ENCODE measurements around the gene G3BP2.
A peak's percentile ranks its signal among the peaks of the same experiment; 100 is the strongest.
"Not testable (repeated sequence)": the region's sequence is repeated elsewhere in the genome, so short reads cannot be mapped to it uniquely, and the experiment has no call there.

Gene G3BP2

DNA sequence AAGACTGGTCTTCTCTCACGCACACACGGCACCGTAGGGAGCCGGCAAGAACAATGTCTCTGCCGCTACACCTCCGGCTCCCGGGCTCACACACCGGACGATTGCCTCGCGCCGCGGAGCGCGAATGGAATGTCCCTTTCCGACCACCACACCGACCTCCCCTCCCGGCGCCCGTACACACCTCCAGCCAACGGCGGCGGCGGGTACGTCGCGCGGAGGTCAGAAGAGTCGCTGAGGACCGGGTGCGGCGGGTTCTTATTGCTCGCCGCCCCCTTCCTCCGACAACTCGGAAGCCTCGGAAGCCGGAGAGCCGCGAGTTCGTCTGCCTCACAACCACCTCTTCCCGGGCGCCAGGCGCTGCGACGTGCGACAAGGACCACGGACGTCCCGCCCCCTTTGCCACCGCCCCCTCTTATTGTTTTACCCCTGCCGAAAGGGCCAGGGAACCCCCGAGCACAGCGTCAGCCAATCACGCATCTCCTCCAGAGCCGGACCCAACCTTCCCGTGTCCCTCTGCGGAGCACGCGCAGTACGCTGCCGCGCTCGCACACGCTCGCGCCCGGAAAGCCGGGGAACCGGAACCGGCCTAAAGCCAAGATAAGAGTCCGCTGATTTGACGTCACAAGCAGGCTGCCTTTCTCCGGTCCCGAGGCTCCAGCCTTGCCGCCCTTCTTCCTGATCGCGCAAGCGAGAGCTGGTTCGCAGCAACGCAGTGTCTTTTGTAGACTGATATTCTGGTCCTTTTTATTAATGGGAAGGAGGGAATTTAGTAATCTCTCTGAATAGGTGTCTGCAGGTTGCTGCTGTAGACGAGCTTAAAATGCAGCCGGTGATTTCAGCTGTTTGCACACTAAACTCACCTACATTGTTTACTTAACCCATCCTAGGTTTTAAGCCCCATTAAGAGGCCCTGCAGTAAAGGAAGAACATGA, at the start of gene G3BP2:
Gene G3BP2 (minus strand): TSS at position 385 of the 932 bp plus-strand sequence. CDS start 11,386 bp downstream, outside the sequence.
- peak; percentile 100 for DNase-seq

DNA sequence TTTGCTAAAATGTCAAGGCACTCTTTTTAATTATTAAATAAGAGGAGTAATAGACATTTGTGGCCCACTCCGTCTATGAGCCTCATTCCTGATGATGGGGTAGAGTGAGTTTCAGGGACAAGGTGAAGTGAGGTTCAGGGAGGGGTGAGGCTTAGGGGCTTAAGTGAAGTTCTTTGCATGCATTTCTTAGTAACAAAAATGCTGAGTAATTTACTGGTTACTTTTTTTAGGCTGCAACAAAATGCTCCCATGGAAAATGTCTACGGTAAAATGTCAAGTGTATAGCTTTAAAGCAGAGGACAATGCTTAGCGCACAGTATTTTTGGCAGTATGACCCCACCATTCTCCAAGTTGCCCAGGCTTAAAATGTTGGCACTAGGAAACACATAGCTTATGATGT, 49.2 kb upstream of the G3BP2 start:
- DNase-seq: no peak

DNA sequence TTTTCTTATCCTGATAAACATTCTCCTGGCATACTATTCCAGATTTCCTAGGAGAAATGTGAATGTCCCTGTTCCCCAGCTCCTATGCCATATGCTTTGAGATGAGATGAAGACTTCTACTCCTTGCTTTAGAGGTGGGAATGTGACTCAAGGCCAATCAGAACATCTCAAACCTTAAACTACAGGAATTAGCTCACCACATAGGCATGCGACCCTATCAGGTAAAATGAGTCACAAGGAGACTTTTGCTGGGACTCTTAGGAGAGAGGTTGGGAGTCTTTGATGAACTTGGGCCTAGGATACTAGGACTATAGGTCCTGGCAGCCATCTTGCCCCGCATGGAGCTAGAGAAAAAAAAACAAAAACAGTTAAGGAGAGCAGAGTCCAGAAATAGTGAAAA, 45.3 kb upstream of the G3BP2 start:
- DNase-seq: no peak

DNA sequence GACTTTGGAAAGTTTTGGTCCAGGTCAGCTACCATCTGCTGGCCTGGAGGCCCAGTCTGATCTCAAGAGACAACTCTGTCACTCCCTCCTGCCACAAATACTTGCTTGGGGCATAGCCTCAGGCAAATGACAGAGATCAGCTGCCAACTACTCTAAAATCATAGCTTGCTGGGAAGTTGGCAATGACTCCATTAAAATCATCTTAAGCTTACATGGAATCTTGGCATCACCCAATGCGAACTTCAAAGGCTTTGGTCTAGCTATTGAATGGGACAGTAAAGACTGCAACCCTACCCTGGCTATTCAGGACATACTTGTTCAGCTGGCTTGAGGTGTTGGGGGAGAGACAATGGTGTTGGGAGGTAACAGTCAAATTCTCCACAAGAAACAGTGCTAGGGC, 44.2 kb upstream of the G3BP2 start:
- DNase-seq: no peak

GRCh38 chr4:75716054-75716453, 42.8 kb upstream of the G3BP2 start:
- not testable (repeated sequence) for DNase-seq

GRCh38 chr4:75715105-75715799, 42.0 kb upstream of the G3BP2 start:
- DNase-seq: peak; percentile 19

- DNase-seq: no peak
These were observed 41.5 kb upstream of the G3BP2 start for GRCh38 chr4:75714704-75715103.

GRCh38 chr4:75714011-75714410, 40.8 kb upstream of the G3BP2 start:
- no peak for DNase-seq

DNA sequence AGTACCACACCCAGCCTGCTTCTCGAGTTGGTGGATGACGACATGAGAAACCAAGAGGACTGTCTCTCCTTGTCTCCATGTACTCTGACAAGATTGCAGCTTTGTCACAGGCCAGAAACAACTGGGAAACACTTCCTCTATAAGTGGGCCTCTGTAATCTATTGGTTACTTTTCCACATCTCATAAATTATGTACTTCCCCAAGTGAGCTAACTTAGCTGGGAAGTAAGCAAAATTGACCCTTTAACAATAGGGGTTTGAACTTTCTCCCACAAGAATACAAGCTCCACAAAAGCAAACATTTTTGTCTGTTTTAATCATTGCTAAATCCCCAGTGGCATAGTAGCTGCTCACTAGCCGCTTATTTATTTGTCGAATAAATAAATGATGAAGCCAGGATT, 37.0 kb upstream of the G3BP2 start:
- DNase-seq: no peak

DNA sequence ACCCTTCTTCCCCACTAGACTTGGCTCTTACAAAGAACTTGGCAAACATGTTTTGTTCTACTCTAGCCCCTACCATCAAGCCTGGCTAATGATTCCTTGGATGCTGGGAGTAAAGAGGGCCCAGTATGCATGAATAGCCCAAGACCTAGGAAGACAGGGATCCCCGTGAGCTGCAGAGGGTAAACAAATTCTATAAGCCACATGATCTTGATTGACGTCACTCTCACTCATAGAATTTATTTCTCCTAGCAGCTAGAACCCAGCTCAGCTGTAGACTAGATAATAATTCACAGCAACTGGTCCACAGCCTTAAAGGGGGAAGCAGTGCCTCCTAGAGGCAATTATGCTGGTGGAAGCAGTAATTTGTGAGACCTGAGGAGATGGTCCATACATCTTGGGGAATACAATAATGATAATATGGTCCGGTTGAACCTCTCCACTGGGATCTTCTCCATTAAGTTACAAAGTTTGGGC, 35.0 kb upstream of the G3BP2 start:
- peak; percentile 72 for DNase-seq

- DNase-seq: no peak
These were observed 32.2 kb upstream of the G3BP2 start for GRCh38 chr4:75705198-75705977.

GRCh38 chr4:75702919-75703411, 29.8 kb upstream of the G3BP2 start:
- DNase-seq: no peak

DNA sequence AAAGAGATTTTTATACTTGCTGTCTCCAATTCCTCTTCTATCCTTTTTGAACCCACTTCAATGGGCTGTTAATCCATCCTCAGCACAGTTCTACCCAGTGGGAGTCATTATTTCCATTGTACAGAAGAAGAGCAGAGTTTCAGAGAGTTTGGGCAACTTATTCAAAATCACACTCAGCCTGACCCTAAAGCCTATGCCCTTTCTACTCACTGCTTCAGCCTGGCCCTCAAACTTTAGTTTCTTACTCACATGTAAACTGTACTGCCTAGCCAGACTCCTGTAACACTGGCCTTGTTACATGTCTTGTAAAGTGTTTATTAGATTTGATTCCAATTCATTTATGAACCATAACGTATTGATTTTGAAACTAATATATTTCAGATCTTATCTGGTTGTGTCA, 26.1 kb upstream of the G3BP2 start:
- DNase-seq: no peak

- no peak for DNase-seq
These were observed 25.7 kb upstream of the G3BP2 start for GRCh38 chr4:75698963-75699228.

DNA sequence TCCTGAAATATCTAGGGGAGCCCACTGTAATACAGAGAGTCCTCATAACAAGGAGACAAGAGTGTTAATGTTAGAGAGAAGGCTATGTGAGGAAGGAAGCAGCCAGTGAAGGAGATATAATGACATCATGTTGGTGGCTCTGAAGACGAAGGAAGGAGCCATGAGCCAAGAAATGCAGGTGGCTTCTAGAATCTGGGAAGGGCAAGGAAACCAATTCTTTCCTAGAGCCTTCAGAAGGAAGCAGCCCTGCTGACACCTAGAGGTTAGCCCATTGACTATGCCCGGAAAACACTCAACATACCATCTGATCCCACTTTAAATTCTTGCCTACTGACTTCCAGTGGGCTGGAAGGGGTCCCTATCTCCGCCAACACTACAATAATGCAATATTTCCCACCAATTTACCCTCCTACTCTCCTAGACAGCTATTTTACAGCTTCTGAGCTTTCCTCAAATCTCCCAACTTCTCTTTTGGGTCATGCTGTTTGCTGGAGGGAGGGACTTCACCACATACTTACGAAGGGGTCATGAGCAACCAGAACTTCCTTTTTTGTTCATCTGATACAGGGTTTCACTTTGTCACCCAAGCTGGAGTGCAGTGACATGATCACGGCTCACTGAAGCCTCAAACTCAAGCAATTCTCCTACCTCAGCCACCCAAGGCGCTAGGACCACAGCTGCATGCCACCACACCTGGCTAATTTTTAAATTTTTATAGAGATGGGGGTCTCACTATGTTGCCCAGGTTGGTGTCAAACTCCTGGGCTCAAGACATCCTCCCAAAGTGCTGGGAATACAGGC, 25.2 kb upstream of the G3BP2 start:
- DNase-seq: peak; percentile 89

- DNase-seq: no peak
These were observed 23.4 kb upstream of the G3BP2 start for GRCh38 chr4:75696581-75696980.

DNA sequence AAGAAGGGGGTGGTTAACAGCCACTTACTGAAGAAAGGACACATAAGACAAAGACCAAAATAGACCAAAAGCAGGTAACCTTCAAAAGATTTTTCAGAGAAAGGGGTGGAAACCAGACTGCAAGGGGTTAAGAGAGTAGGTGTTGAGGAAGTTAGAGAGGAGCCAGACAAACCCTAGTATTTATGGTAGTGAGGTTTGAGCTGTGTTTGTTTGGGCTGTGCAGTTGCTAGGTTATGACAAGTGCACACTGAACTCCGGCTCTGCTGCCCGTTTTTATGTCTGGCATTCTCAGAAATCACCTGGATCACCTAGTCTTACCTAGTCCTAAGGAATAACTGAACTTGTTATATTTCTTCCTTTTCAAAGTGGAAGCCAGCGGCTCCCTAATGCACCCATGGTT, 22.9 kb upstream of the G3BP2 start:
- no peak for DNase-seq

- not testable (repeated sequence) for DNase-seq
These were observed 18.9 kb upstream of the G3BP2 start for GRCh38 chr4:75692066-75692465.

GRCh38 chr4:75687125-75687524, 13.9 kb upstream of the G3BP2 start:
- DNase-seq: not testable (repeated sequence)

- DNase-seq: peak; percentile 42
These were observed 13.1 kb upstream of the G3BP2 start for GRCh38 chr4:75686346-75686745.

GRCh38 chr4:75685546-75686189, 12.5 kb upstream of the G3BP2 start:
- DNase-seq: no peak

Data from hematopoietic multipotent progenitor cell treated with erythropoietin and hydrocortisone succinate and interleukin-3 and kit ligand, for 4 days (in vitro differentiated cells).